GM19239 (cell line): ENCODE results near the gene ZNF384.
"Not testable (repeated sequence)": the region's sequence is repeated elsewhere in the genome, so short reads cannot be mapped to it uniquely, and the experiment has no call there.

Source experiments
- DNase-seq: peaks from one replicate; pipeline ENCODE4 v3.0.0; 2011; ENCODE audit warnings: low spot score; ENCODE audit not compliant: insufficient read length
- FAIRE-seq: peaks from 2 replicates; lab custom pipeline; 2011; peaks lifted over from hg19 to GRCh38; lab: Jason Lieb, UNC

The ZNF384 gene

GRCh38 chr12:6688999-6689882 lies at the start of gene ZNF384:
Gene ZNF384, minus strand, starts transcription at chr12:6689375. Its CDS starts 9,855 bp downstream, at chr12:6679520.
- FAIRE-seq, result peak; percentile 99

GRCh38 chr12:6736754-6737153 lies 47.6 kb upstream of the ZNF384 start:
- DNase-seq (no peak), FAIRE-seq (no peak)

More at GRCh38 chr12:6688999-6689882, at the start of gene ZNF384:
- DNase-seq, result peak; percentile 92

- peak; percentile 44 for FAIRE-seq
These were observed 46.4 kb upstream of the ZNF384 start for GRCh38 chr12:6735448-6736191.

GRCh38 chr12:6734506-6735387 lies 45.6 kb upstream of the ZNF384 start:
- DNase-seq (no peak), FAIRE-seq (no peak)

More at GRCh38 chr12:6735448-6736191, 46.4 kb upstream of the ZNF384 start:
- peak; percentile 43 for DNase-seq

- no peak for DNase-seq
- FAIRE-seq, result no peak
These were observed 41.0 kb upstream of the ZNF384 start for GRCh38 chr12:6730169-6730568.

- DNase-seq (no peak), FAIRE-seq (no peak)
These were observed 40.0 kb upstream of the ZNF384 start for GRCh38 chr12:6729186-6729585.

GRCh38 chr12:6725350-6725749 lies 36.2 kb upstream of the ZNF384 start:
- DNase-seq (no peak), FAIRE-seq (no peak)

- DNase-seq, result no peak
- no peak for FAIRE-seq
These were observed 35.2 kb upstream of the ZNF384 start for GRCh38 chr12:6724409-6724797.

GRCh38 chr12:6723607-6724408 lies 34.6 kb upstream of the ZNF384 start, which contains the start of gene COPS7A:
Gene COPS7A, plus strand, starts transcription at chr12:6724046. Its CDS starts 611 bp downstream, at chr12:6724657.
- peak; percentile 99 for FAIRE-seq

GRCh38 chr12:6722863-6723262 lies 33.7 kb upstream of the ZNF384 start:
- FAIRE-seq (no peak), DNase-seq (no peak)

More at GRCh38 chr12:6723607-6724408, 34.6 kb upstream of the ZNF384 start, which contains the start of gene COPS7A:
- peak; percentile 95 for DNase-seq

- FAIRE-seq, result no peak
- no peak for DNase-seq
These were observed 27.8 kb upstream of the ZNF384 start for GRCh38 chr12:6716874-6717437.

- FAIRE-seq, DNase-seq: not testable (repeated sequence)
These were observed 27.1 kb upstream of the ZNF384 start for GRCh38 chr12:6716031-6716873.

- no peak for DNase-seq
- no peak for FAIRE-seq
These were observed 19.8 kb upstream of the ZNF384 start for GRCh38 chr12:6708960-6709394.

GRCh38 chr12:6708351-6708750 lies 19.2 kb upstream of the ZNF384 start:
- FAIRE-seq, DNase-seq: not testable (repeated sequence)

- FAIRE-seq, result no peak
- DNase-seq, result no peak
These were observed 14.5 kb upstream of the ZNF384 start for GRCh38 chr12:6703631-6704030.

GRCh38 chr12:6701078-6701768 lies 12.0 kb upstream of the ZNF384 start:
- DNase-seq, result no peak
- peak; percentile 51 for FAIRE-seq

- DNase-seq, result no peak
These were observed 11.5 kb upstream of the ZNF384 start, which contains the start of gene PIANP for GRCh38 chr12:6700646-6701051. Gene PIANP, minus strand, starts transcription at chr12:6700815. Its CDS starts 2,754 bp downstream, at chr12:6698061.

More at GRCh38 chr12:6700646-6701051, 11.5 kb upstream of the ZNF384 start, which contains the start of gene PIANP:
- no peak for FAIRE-seq
